ENCODE data around the gene DENND2A.

Gene DENND2A

GRCh38 chr7:140495514-140496097 lies 145.0 kb downstream of the DENND2A start:
- no peak for DNase-seq

DNA sequence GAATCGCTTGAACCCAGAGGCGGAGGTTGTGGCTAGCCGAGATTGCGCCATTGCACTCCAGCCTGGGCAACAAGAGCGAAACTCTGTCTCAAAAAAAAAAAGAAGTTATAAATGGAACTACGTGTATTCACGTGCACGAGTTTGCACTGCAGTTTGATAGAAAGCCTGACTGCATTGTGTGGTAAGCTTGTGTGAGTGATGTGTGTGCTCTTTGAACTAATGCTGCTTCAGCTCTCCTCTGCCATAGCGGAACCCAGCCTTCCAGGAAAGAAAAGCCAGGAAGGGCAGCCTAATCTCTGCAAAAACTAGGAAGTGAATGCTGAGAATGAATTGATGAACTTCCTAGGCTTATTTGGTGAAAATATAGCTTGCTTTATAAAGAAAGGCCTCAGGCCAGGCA lies 145.7 kb downstream of the DENND2A start:
- no peak for DNase-seq

DNA sequence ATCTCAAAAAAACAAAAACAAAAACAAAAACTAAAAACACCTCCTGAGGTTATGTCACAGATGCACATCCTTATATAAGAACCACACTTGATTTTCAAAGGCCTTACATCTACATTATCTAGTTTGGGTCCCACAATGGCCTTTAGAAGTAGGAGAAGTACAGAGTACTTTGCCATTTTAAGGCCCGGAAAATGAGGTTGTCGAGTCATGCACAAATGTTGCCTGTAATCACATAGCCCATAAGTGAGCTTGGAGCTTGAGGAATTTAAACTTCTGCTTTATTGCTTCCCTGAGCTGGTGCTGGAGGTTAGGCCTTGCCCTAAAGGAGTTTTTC lies 151.6 kb downstream of the DENND2A start:
- DNase-seq, result no peak

DNA sequence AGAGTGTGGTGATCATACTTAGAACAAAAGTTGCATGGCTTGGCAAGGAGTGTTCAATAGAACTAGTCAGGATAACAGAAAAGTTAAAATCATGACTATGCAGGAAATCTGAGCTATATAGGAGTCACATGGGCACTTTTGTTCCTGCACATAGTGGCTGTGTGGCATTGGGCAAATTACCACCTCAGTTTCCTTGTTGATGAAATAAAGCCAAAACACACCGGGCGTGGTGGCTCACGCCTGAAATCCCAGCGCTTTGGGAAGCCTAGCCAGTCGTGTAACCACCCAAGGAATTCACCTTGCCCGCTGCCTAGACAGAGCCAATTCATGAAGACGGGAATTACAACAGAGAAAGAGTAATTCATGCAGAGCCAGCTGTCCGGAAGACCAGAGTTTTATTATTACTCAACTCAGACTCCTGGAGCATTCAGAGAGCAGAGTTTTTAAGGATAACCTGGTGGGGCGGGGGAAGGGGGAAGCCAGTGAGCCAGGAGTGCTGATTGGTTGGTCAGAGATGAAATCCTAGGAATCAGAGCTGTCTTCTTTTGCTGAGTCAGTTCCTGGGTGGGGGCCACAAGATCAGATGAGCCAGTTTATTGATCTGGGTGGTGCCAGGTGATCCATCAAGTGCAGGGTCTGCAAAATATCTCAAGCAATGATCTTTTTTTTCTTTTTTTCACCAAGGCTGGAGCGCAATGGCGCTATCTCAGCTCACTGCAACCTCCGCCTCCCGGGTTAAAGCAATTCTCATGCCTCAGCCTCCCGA lies 154.9 kb downstream of the DENND2A start:
- no peak for DNase-seq

DNA sequence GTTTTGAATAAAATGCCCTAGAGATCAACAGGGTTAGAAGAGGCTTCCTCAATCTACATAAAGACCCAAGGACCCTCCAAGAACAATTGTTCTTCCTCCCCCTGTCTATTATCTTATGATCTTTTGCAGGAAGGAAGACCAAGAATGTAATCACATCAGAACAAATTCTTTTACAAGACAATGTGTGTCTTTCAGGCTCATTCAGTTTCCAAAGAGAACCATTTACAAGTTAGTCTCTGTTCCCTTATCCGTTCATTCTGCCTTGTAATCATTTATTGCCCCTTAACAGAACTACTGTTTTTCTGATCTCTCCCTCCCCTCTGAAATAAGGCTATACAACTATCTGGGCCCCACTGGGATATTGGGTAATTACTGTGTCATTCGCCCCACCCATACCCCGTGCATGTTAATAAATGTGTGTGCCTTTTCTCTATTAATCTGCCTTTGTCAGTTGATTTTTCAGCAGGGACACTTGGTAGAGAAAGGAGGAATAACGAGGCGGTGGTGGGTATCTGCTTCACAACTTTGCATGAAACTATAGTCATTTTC lies 155.6 kb downstream of the DENND2A start:
- DNase-seq, result no peak

DNA sequence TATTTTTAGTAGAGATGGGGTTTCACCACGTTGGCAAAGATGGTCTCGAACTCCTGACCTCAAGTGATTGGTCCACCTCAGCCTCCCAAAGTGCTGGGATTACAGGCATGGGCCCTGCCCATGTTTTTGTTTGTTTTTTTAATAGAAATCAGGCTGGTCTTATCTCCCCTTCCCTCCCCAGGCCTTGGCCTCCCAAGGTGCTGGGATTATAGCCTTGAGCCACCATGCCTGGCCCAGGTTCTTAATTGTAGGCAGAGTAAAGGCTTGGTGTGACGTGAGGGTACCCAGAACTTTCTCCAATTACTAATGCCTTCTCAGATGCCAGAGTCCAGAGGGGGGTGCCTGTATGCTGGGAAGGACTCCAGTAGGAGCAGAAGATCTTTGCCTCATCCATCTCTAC lies 156.1 kb downstream of the DENND2A start:
- no peak for DNase-seq

- DNase-seq, result no peak
Observed at GRCh38 chr7:140479739-140480084, 160.9 kb downstream of the DENND2A start.

GRCh38 chr7:140479062-140479738 lies 161.4 kb downstream of the DENND2A start, which contains the start of gene MKRN1:
MKRN1 (minus strand) TSS chr7:140479505; CDS start chr7:140479344, 161 bp downstream.
- peak; percentile 90 for DNase-seq

DNA sequence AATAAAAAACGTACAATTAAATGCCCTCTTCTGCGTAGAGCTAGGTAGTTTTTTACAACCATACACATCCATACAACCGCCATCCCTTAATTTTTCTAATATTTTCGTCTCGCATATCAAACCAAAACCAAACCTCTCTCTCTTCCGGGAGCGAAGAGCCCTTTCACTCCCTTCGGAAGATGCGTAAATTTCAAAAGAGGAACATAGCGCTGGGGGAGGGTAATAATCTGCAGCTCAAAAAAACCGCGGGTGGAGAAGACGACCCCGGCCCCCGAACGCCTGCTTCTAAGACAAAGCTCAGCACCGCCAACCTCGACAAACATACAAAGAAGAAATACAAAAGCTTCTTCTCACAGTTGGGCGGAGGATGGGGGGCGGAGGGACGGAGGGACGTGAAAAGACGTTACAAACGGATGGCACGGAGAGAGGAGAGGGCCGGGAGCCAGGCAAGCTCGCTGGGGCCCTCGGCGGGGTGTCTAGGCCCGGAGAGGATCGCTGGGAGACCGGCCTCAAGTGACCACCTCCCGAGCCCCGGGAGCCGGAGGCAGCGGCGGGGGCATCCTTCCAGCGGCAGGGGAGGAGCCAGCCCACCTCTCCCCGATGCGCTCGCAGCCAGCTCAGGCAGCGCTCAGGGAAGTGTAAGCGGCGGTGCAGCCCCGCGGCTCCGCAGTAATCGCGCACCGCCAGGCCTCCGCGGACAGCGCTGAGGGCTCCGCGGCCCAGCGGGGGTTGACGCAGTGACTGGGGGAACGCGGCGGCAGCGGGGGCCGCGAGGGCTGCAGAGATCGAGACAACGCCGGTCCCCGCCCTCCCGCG lies 162.2 kb downstream of the DENND2A start:
- DNase-seq, result no peak

- no peak for DNase-seq
Observed at GRCh38 chr7:140476698-140477261, 163.8 kb downstream of the DENND2A start.

- peak; percentile 55 for DNase-seq
Observed at GRCh38 chr7:140475747-140476333, 164.8 kb downstream of the DENND2A start.

Data from NCI-H2081 treated with DMSO at 0.1 percent for 48 hours (cell line).